Activated naive CD8-positive, alpha-beta T cell (primary cell): ENCODE data around the gene TMEM164.

Source experiments
- H3K27ac Mint-ChIP-seq: one replicate; pipeline ENCODE4 v1.8.0; 2021; ENCODE audit warnings: mixed read lengths
- H3K27me3 Mint-ChIP-seq: one replicate; pipeline ENCODE4 v1.8.0; 2021; ENCODE audit warnings: mixed read lengths
- H3K36me3 Mint-ChIP-seq: one replicate; pipeline ENCODE4 v1.8.0; 2021; ENCODE audit warnings: mixed read lengths
- H3K4me1 Mint-ChIP-seq: one replicate; pipeline ENCODE4 v1.8.0; 2021; ENCODE audit warnings: low read depth, mixed read lengths
- H3K4me3 Mint-ChIP-seq: one replicate; pipeline ENCODE4 v1.8.0; 2021; ENCODE audit warnings: mild to moderate bottlenecking, mixed read lengths
- H3K9me3 Mint-ChIP-seq: one replicate; pipeline ENCODE4 v1.8.0; 2021; ENCODE audit warnings: low read depth, mixed read lengths

TMEM164 gene

GRCh38 chrX:109997786-109998452 is 5.0 kb upstream of the TMEM164 start:
- no peaks in the 10 kb centered on the region for H3K36me3 Mint-ChIP-seq
- no peak overlapping the region for H3K4me3 Mint-ChIP-seq
- no peak overlapping the region for H3K27ac Mint-ChIP-seq
- no peaks in the 10 kb centered on the region for H3K9me3 Mint-ChIP-seq
- peaks cover 9% of the 10 kb centered on the region for H3K4me1 Mint-ChIP-seq
- H3K27me3 Mint-ChIP-seq = no peaks in the 10 kb centered on the region

- Mint-ChIP-seq H3K4me1 (peaks cover 14% of the 10 kb centered on the region), H3K27me3 (no peaks in the 10 kb centered on the region), H3K4me3 (no peak overlapping the region), H3K9me3 (no peaks in the 10 kb centered on the region), H3K36me3 (no peaks in the 10 kb centered on the region), H3K27ac (no peak overlapping the region)
These were observed 2.9 kb upstream of the TMEM164 start for GRCh38 chrX:110000000-110000399.

- no peak overlapping the region for H3K27ac Mint-ChIP-seq
- peak overlapping the region; percentile 56 for H3K4me3 Mint-ChIP-seq
These were observed 1.8 kb upstream of the TMEM164 start for GRCh38 chrX:110000847-110001713.

GRCh38 chrX:110001740-110002299 is 1.1 kb upstream of the TMEM164 start:
- H3K4me1 Mint-ChIP-seq = peaks cover 29% of the 10 kb centered on the region
- no peaks in the 10 kb centered on the region for H3K27me3 Mint-ChIP-seq
- H3K36me3 Mint-ChIP-seq = no peaks in the 10 kb centered on the region
- H3K4me3 Mint-ChIP-seq = peak overlapping the region; percentile 90
- peak overlapping the region; percentile 89 for H3K27ac Mint-ChIP-seq
- H3K9me3 Mint-ChIP-seq = no peaks in the 10 kb centered on the region

More at GRCh38 chrX:110000847-110001713, 1.8 kb upstream of the TMEM164 start:
- Mint-ChIP-seq H3K36me3 (no peaks in the 10 kb centered on the region), H3K27me3 (no peaks in the 10 kb centered on the region), H3K9me3 (no peaks in the 10 kb centered on the region), H3K4me1 (peaks cover 22% of the 10 kb centered on the region)

- Mint-ChIP-seq H3K9me3 (no peaks in the 10 kb centered on the region), H3K36me3 (no peaks in the 10 kb centered on the region), H3K4me1 (peaks cover 36% of the 10 kb centered on the region), H3K27me3 (no peaks in the 10 kb centered on the region), H3K4me3 (peak overlapping the region; percentile 88), H3K27ac (peak overlapping the region; percentile 46)
These were observed 548 bp downstream of the TMEM164 start for GRCh38 chrX:110003167-110004156.

- Mint-ChIP-seq H3K27me3 (no peaks in the 10 kb centered on the region), H3K36me3 (no peaks in the 10 kb centered on the region), H3K4me3 (peak overlapping the region; percentile 88), H3K9me3 (no peaks in the 10 kb centered on the region), H3K27ac (no peak overlapping the region), H3K4me1 (peaks cover 38% of the 10 kb centered on the region)
These were observed 1.3 kb downstream of the TMEM164 start for GRCh38 chrX:110004215-110004614.

- no peaks in the 10 kb centered on the region for H3K36me3 Mint-ChIP-seq
- H3K27ac Mint-ChIP-seq = peak overlapping the region; percentile 54
These were observed 1.9 kb downstream of the TMEM164 start for GRCh38 chrX:110004731-110005369.

GRCh38 chrX:110006161-110006560 is 3.2 kb downstream of the TMEM164 start:
- no peaks in the 10 kb centered on the region for H3K27me3 Mint-ChIP-seq
- no peak overlapping the region for H3K27ac Mint-ChIP-seq
- H3K9me3 Mint-ChIP-seq = no peaks in the 10 kb centered on the region
- peaks cover 40% of the 10 kb centered on the region for H3K4me1 Mint-ChIP-seq
- H3K36me3 Mint-ChIP-seq = peaks cover 2% of the 10 kb centered on the region
- H3K4me3 Mint-ChIP-seq = no peak overlapping the region

More at GRCh38 chrX:110004731-110005369, 1.9 kb downstream of the TMEM164 start:
- peak overlapping the region; percentile 49 for H3K4me3 Mint-ChIP-seq
- no peaks in the 10 kb centered on the region for H3K9me3 Mint-ChIP-seq
- H3K27me3 Mint-ChIP-seq = no peaks in the 10 kb centered on the region
- peaks cover 38% of the 10 kb centered on the region for H3K4me1 Mint-ChIP-seq

GRCh38 chrX:110006821-110007375 is 4.0 kb downstream of the TMEM164 start:
- no peak overlapping the region for H3K4me3 Mint-ChIP-seq
- no peaks in the 10 kb centered on the region for H3K9me3 Mint-ChIP-seq
- H3K4me1 Mint-ChIP-seq = peaks cover 43% of the 10 kb centered on the region
- H3K36me3 Mint-ChIP-seq = peaks cover 2% of the 10 kb centered on the region
- no peaks in the 10 kb centered on the region for H3K27me3 Mint-ChIP-seq
- no peak overlapping the region for H3K27ac Mint-ChIP-seq

- H3K9me3 Mint-ChIP-seq = no peaks in the 10 kb centered on the region
- peaks cover 40% of the 10 kb centered on the region for H3K4me1 Mint-ChIP-seq
- peaks cover 2% of the 10 kb centered on the region for H3K36me3 Mint-ChIP-seq
- no peak overlapping the region for H3K27ac Mint-ChIP-seq
- no peak overlapping the region for H3K4me3 Mint-ChIP-seq
- H3K27me3 Mint-ChIP-seq = no peaks in the 10 kb centered on the region
These were observed 5.2 kb downstream of the TMEM164 start for GRCh38 chrX:110008011-110008635.

- Mint-ChIP-seq H3K9me3 (no peaks in the 10 kb centered on the region), H3K36me3 (peaks cover 2% of the 10 kb centered on the region), H3K4me3 (no peak overlapping the region), H3K27ac (no peak overlapping the region), H3K27me3 (no peaks in the 10 kb centered on the region), H3K4me1 (peaks cover 20% of the 10 kb centered on the region)
These were observed 10.0 kb downstream of the TMEM164 start for GRCh38 chrX:110012818-110013485.

GRCh38 chrX:110013968-110014367 is 11.1 kb downstream of the TMEM164 start:
- Mint-ChIP-seq H3K9me3 (no peaks in the 10 kb centered on the region), H3K4me1 (peaks cover 20% of the 10 kb centered on the region), H3K27me3 (no peaks in the 10 kb centered on the region), H3K4me3 (no peak overlapping the region), H3K36me3 (peaks cover 2% of the 10 kb centered on the region), H3K27ac (no peak overlapping the region)

- peaks cover 2% of the 10 kb centered on the region for H3K36me3 Mint-ChIP-seq
- H3K4me1 Mint-ChIP-seq = peaks cover 20% of the 10 kb centered on the region
- H3K27ac Mint-ChIP-seq = no peak overlapping the region
- no peaks in the 10 kb centered on the region for H3K27me3 Mint-ChIP-seq
- no peaks in the 10 kb centered on the region for H3K9me3 Mint-ChIP-seq
- no peak overlapping the region for H3K4me3 Mint-ChIP-seq
These were observed 12.1 kb downstream of the TMEM164 start for GRCh38 chrX:110015032-110015431.
